ENCODE measurements around the gene FBXO21. TPM values are rescaled to one million over a fixed set of nuclear protein-coding genes. Genes with fewer than 3 reads are reported as not detected.

Gene FBXO21
- total RNA-seq, 4 donors from 2014 or later = 76.8 to 133 (median 87.7) TPM

DNA sequence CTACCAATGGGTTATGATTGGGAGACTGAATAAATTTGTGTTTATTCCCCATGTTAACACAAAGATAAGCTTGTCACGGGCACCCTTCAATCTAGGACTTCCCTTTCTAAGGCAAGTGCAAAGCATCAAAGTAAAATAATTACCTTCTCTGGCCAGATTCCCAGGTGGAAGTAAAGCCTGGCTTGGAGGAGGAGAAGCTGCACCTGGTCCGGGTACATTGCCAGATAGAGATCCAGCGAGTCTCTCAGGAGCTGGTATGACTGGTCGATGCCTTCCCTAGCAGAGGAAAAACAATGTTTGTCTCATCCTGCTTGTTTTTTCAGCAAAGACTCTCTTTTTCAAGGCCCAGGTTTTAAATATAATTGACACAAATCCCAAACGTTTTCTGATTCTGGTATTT is 24.9 kb downstream of the FBXO21 start:
- intact Hi-C loops (cut with DNase I; ENCODE audit: low total_unique reads) = no loop called here
- H3K4me3 ChIP-seq (ENCODE audit: low read depth, poor library complexity, severe bottlenecking) = no peak overlapping the region
- WGBS, 2 donors = 43 to 59% methylated on average over 5 of the region's 5 CpGs
- DNase-seq (ENCODE audit: low spot score in 2 of 2) = no peak
- TF ChIP-seq, protein P1, sequence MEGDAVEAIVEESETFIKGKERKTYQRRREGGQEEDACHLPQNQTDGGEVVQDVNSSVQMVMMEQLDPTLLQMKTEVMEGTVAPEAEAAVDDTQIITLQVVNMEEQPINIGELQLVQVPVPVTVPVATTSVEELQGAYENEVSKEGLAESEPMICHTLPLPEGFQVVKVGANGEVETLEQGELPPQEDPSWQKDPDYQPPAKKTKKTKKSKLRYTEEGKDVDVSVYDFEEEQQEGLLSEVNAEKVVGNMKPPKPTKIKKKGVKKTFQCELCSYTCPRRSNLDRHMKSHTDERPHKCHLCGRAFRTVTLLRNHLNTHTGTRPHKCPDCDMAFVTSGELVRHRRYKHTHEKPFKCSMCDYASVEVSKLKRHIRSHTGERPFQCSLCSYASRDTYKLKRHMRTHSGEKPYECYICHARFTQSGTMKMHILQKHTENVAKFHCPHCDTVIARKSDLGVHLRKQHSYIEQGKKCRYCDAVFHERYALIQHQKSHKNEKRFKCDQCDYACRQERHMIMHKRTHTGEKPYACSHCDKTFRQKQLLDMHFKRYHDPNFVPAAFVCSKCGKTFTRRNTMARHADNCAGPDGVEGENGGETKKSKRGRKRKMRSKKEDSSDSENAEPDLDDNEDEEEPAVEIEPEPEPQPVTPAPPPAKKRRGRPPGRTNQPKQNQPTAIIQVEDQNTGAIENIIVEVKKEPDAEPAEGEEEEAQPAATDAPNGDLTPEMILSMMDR (IDR thresholded peaks at IDR 0.05) = no peak
- TF ChIP-seq POLR2A (IDR thresholded peaks at IDR 0.05) = no peak

DNA sequence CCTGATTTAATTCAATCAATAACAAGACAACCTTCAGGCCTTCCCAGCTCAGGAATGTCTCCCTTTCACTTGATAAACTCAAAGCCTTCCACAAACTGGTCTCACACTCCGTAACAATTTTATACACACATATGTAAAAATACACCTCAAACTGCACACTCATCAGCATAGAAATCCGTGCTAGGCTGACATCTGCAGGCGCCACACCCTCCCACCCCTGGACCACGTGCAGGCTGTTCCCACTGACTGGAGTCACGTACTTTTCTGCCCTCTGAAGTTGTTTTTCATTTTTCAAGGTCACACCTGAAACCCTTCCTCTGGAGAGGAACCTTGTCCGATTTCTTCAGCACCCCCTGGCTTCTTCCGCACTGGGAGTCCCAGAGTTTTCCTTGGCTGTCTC is 27.6 kb downstream of the FBXO21 start:
- H3K4me3 ChIP-seq (ENCODE audit: low read depth, poor library complexity, severe bottlenecking) = no peak overlapping the region
- 81 to 88% methylated on average over 7 of the region's 7 CpGs for WGBS, 2 donors
- TF ChIP-seq, protein P1 (IDR thresholded peaks at IDR 0.05) = no peak
- no peak for TF ChIP-seq POLR2A (IDR thresholded peaks at IDR 0.05)
- intact Hi-C loops (cut with DNase I; ENCODE audit: low total_unique reads) = no loop called here
- no peak for DNase-seq (ENCODE audit: low spot score in 2 of 2)

DNA sequence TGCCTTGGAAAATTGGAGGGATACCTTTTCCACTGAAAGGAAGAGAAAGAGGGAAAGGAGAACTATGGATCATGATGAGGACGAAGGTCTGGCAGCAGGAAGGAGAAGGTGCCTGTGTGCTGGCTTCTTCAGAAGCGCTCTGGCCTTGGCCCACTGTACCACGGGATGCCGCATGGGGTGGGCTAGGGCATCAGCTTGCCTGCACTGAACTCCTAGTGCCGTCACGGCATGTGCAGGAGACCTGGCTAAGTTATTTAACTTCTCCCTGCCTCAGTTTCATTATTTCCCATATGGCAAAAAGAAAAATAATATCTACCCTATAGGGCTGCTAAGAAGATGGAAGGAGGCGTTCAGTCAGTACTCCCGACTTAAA is 28.1 kb downstream of the FBXO21 start:
- intact Hi-C loops (cut with DNase I; ENCODE audit: low total_unique reads) = no loop called here
- no peak for DNase-seq (ENCODE audit: low spot score in 2 of 2)
- WGBS, 2 donors = 93 to 96% methylated on average over 8 of the region's 8 CpGs
- TF ChIP-seq, protein P1 (IDR thresholded peaks at IDR 0.05) = no peak
- TF ChIP-seq POLR2A (IDR thresholded peaks at IDR 0.05) = no peak
- no peak overlapping the region for H3K4me3 ChIP-seq (ENCODE audit: low read depth, poor library complexity, severe bottlenecking)

DNA sequence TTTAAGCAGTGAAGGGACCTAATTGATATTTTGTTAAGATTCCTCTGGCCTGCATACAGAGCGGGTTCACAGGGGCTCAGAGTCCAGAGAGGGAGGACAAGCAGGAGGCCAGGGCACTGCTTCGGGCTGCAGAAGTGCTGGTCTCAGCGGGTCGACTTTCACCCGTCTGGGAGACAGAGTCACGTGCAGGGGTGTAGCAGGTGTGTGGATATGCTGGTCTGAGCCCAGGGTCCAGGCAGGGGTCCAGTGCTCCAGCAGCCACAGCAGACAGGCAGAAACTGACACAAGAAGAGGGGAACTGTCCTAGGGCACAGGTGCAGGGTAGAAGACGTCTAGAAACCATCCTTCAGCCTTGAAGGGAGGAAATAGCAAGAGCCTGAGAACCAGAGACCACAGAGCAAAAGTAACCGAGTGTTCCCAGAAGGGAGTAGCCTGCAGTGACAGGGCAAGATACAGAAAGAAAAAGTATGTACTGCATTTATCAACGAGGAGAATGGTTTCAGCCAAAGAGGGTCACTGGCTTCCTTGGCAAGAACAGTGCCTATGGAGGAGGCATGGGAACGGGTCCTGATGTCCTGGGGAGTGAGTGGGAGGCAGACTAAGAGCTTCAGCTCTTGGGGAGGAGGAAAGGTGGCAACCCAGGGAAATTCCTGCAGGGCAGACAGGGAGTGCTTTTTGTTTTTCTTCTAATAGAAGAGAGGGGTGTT is 28.7 kb downstream of the FBXO21 start:
- intact Hi-C loops (cut with DNase I; ENCODE audit: low total_unique reads) = no loop called here
- TF ChIP-seq, protein P1 (IDR thresholded peaks at IDR 0.05) = no peak
- H3K4me3 ChIP-seq (ENCODE audit: low read depth, poor library complexity, severe bottlenecking) = no peak overlapping the region
- 86 to 89% methylated on average over 10 of the region's 10 CpGs for WGBS, 2 donors
- no peak for DNase-seq (ENCODE audit: low spot score in 2 of 2)

DNA sequence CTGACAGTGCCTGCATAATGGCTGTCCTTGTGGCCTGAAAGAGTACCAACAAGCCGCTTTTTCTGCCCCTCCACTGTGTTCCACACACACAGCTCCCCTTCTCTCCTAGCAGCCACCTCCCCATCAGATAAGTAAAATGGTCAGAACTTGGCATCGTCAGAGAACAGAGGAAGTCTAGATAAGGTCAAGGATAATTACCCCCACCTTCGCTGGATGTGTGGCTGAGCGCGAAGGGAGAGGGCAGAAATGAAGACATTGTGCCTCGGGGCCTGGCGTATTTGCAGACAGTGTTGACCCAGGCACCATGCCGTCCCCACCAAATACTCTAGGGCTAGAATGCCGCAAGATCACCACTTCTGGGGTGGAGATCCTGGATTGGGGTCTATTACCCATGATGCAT is 30.6 kb downstream of the FBXO21 start:
- no peak for DNase-seq (ENCODE audit: low spot score in 2 of 2)
- TF ChIP-seq POLR2A (IDR thresholded peaks at IDR 0.05) = no peak
- TF ChIP-seq, protein P1 (IDR thresholded peaks at IDR 0.05) = no peak
- intact Hi-C loops (cut with DNase I; ENCODE audit: low total_unique reads) = no loop called here
- no peak overlapping the region for H3K4me3 ChIP-seq (ENCODE audit: low read depth, poor library complexity, severe bottlenecking)
- 86 to 89% methylated on average over 9 of the region's 9 CpGs for WGBS, 2 donors
